Dendritic cell treated with granulocyte-macrophage colony-stimulating factor and Interleukin-4, amounts not matched to agents 40 ng/mL and 50 ng/mL, for 4 days (primary cell): ENCODE measurements around the gene VSTM2L.

ENCODE experiments used
- H3K27ac Mint-ChIP-seq: one replicate; pipeline ENCODE4 v1.8.0; 2022; ENCODE audit warnings: mild to moderate bottlenecking, mixed read lengths
- H3K27me3 Mint-ChIP-seq: one replicate; pipeline ENCODE4 v1.8.0; 2022; ENCODE audit warnings: mild to moderate bottlenecking, mixed read lengths
- H3K36me3 Mint-ChIP-seq: one replicate; pipeline ENCODE4 v1.8.0; 2022; ENCODE audit warnings: low read depth, mixed read lengths
- H3K4me1 Mint-ChIP-seq: one replicate; pipeline ENCODE4 v1.8.0; 2022; ENCODE audit warnings: low read depth, mixed read lengths
- H3K4me3 Mint-ChIP-seq: one replicate; pipeline ENCODE4 v1.8.0; 2022; ENCODE audit warnings: mild to moderate bottlenecking, moderate library complexity, mixed read lengths
- H3K9me3 Mint-ChIP-seq: one replicate; pipeline ENCODE4 v1.8.0; 2022; ENCODE audit warnings: mixed read lengths
- intact Hi-C: fragments of 100-400 bp; cut with micrococcal nuclease; formaldehyde crosslinking; loops from one replicate; pipeline ENCODE4 v1.15.0; 2022

Gene VSTM2L

DNA sequence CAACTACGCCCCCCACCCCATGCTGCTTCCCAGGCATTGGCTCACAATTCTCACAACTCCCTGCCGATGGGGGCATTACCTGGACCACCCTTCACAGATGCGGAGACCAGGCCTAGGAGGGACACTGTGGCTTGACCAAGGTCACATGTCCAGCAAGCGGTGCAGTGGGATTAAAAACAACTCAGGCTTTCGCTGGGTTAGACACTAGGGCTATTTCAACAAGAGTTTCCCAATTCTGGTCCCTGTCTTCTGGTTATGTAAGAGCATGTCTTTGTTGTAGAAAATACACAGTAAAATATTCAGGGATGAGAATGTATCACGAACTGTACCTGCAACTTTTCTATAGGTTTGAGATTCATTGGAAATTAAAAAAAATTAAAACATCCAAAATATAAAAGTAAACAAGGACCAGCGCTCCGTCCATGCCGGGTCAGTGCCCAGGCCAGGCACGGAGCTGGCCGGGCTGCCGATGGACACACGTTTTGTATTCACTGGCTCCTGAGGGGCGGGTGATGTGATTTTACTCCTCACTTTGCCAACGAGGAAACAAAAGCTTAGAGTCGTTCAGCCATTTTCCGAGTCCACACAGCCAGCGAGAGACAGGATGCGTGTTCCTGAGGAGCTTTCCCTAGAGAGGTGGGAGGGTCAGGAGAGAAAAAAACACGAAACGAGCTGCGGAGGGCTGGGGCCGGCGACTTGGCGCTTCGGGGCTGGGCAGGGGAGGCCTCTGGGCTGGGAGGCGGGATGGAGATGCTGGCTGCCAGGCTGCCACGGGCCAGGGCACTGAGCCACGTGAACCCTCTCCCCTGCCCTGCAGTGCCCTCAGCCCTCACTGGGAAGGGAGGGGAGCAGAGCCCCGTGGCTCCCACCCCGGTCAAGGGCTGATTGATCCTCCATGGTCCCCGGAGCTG is 17.1 kb upstream of the VSTM2L start:
- Mint-ChIP-seq H3K27me3 (peaks cover 2% of the 10 kb centered on the region), H3K9me3 (no peaks in the 10 kb centered on the region), H3K36me3 (no peaks in the 10 kb centered on the region)

DNA sequence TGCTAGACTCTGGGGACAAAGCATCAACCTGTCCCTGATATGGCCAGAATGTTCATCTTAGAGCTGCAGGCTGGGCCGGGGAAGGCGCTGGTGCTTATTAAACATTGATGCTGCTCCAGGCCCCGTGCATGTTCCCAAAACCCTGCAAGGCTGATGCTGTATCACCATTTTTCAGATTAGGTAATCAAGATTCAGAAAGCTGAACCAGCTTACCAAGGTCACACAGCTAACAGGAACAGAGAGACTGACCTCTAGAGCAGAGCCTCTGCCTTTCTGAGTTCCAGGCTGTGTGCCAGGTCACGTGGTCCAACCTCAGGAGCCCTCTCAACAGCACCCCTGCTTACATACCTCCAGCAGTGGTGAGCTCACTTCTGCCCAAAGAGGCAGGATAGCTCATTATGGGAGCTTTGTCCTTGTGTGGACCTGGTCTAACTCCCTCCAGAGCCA is 16.1 kb upstream of the VSTM2L start:
- no peaks in the 10 kb centered on the region for H3K4me1 Mint-ChIP-seq
- no peak overlapping the region for H3K27ac Mint-ChIP-seq
- no peaks in the 10 kb centered on the region for H3K9me3 Mint-ChIP-seq
- no peaks in the 10 kb centered on the region for H3K36me3 Mint-ChIP-seq
- no peak overlapping the region for H3K4me3 Mint-ChIP-seq
- intact Hi-C loops = no loop called here
- H3K27me3 Mint-ChIP-seq = peaks cover 2% of the 10 kb centered on the region

More for the DNA sequence above, 17.1 kb upstream of the VSTM2L start:
- Mint-ChIP-seq H3K4me1 (no peaks in the 10 kb centered on the region), H3K27ac (no peak overlapping the region), H3K4me3 (no peak overlapping the region)
- intact Hi-C loops = no loop called here

DNA sequence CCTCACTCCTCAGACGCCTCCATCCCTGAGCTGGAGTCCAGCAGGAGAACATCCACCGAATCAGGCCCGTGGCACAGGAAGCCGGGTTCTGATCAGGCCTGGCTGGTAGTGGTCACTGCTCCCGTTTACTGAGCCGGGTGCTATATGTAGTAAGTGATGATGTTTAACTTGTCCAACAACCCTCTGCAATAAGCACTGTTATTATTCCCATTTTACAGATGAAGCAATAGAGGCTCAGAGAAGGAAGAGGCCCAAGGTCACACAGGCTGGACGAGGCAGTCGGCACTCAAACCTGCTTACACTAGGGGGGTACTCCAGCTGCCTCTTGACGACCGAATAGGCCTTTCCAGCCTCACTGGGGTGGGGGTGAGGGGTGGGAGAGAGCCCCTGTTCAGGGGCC is 14.3 kb upstream of the VSTM2L start:
- Mint-ChIP-seq H3K27ac (no peak overlapping the region), H3K27me3 (peaks cover 5% of the 10 kb centered on the region), H3K9me3 (no peaks in the 10 kb centered on the region), H3K4me1 (no peaks in the 10 kb centered on the region), H3K36me3 (no peaks in the 10 kb centered on the region), H3K4me3 (no peak overlapping the region)
- intact Hi-C loops = no loop called here

DNA sequence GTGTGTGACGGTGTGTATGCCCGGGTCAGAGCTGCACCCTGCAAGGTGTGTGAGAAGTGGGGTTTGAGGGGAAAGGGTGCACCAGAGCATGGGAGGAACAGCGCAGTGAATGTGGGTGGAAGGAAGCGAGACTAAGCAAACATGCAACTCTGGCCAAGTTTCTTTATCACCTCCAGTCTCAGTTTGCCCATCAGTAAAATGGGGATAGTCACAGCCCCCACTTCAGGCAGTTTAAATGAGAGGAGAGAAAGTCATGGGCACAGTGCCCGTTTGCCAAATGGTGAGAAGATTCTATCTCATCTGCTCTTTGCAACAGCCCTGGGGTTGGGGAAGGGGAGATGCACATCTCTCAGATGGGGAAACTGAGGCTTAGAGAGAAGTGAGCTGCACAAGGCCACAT is 12.8 kb upstream of the VSTM2L start:
- no peak overlapping the region for H3K27ac Mint-ChIP-seq
- H3K27me3 Mint-ChIP-seq = peaks cover 7% of the 10 kb centered on the region
- no peaks in the 10 kb centered on the region for H3K9me3 Mint-ChIP-seq
- no peak overlapping the region for H3K4me3 Mint-ChIP-seq
- intact Hi-C loops = no loop called here
- no peaks in the 10 kb centered on the region for H3K4me1 Mint-ChIP-seq
- H3K36me3 Mint-ChIP-seq = no peaks in the 10 kb centered on the region

DNA sequence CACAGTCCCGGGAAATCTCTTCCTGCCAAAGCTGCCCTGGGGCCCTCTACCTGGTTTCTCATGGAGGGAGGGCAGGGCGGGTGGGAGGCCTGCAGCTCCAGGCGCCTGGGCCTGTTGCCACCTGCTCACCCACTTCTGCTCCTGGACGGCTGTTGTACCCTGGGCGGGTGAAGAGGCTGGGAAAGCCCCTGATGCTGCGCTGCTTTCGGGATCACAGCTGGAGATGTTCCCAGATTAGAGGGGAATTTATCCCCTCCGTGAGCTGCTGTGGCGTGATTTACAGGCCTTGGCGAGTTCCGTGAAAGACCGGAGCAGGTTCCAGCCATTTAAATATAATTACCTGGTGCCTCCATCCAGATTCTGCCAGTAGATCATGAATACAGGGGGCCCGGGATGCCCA is 12.3 kb upstream of the VSTM2L start:
- Mint-ChIP-seq H3K36me3 (no peaks in the 10 kb centered on the region), H3K27me3 (peaks cover 7% of the 10 kb centered on the region), H3K27ac (no peak overlapping the region), H3K4me3 (no peak overlapping the region), H3K9me3 (no peaks in the 10 kb centered on the region), H3K4me1 (no peaks in the 10 kb centered on the region)
- intact Hi-C loops = no loop called here

DNA sequence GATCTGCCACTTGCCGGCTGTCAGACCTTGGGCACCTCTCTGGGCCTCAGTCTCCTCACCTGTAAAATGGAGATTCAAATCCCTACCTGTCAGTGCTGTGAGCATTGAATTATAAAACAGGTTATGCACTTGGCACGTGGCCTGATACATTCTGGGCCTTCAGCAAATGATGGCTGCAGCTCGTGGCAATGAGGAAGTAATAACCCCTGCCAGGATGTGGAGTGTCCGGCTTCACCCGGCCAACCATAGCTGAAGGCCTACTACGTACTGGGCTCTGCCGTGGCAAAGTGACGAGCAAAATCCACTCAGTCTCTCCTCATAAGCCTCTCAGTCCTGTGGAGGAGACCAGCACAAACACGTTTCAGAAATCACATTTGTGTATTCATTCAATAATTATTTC is 10.9 kb upstream of the VSTM2L start:
- no peak overlapping the region for H3K4me3 Mint-ChIP-seq
- H3K9me3 Mint-ChIP-seq = no peaks in the 10 kb centered on the region
- peaks cover 8% of the 10 kb centered on the region for H3K27me3 Mint-ChIP-seq
- H3K36me3 Mint-ChIP-seq = no peaks in the 10 kb centered on the region
- intact Hi-C loops = no loop called here
- H3K4me1 Mint-ChIP-seq = no peaks in the 10 kb centered on the region
- no peak overlapping the region for H3K27ac Mint-ChIP-seq

DNA sequence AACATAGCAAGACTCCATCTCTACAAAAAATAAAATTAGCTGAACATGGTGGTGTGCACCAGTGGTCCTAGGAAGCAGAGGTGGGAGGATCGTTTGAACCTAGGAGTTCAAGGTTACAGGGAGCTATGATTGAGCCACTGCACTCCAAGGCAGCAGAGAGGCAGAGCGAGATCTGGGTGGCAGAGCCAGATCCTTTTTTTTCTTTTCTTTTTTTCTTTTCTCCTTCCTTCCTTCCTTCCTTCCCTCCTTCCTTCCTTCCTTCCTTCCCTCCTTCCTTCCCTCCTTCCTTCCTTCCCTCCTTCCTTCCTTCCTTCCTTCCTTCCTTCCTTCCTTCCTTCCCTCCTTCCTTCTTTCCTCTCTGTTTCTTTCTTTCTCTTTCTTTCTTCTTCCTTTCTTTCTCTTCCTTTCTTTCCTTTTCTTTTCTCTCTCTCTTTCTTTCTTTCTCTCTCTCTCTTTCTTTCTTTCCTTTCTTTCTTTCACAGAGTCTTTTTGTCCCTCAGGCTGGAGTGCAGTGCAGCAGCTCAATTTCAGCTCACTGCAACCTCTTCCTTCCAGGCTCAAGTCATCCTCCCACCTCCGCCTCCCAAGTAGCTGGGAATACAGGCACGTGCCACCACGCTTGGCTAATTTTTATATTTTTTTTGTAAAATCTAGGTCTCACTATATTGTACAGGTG is 9.2 kb upstream of the VSTM2L start:
- intact Hi-C loops = no loop called here
- Mint-ChIP-seq H3K4me3 (no peak overlapping the region), H3K9me3 (no peaks in the 10 kb centered on the region), H3K36me3 (no peaks in the 10 kb centered on the region), H3K27ac (no peak overlapping the region), H3K27me3 (peaks cover 12% of the 10 kb centered on the region), H3K4me1 (no peaks in the 10 kb centered on the region)

DNA sequence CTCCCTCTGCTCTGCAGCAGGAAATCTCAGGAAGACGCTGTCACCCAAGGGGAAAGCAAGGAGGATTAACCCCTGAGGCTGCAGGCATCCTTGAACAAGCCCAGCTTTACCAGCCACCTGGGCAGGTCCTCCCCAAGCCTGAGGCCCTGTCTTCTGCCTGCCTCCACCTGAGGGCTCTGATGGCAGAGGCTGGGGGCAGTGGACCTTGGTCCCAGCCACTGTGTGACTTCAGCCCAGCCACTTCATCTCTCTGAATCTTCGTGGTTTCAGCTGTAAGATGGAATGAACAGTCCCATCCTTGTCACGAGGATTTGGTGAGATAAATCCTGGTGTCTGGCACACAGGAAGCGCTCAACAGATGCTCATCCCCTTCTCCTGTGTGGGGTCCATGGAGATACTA is 8.5 kb upstream of the VSTM2L start:
- Mint-ChIP-seq H3K4me3 (no peak overlapping the region), H3K4me1 (no peaks in the 10 kb centered on the region), H3K36me3 (no peaks in the 10 kb centered on the region), H3K27ac (no peak overlapping the region), H3K27me3 (peaks cover 17% of the 10 kb centered on the region), H3K9me3 (no peaks in the 10 kb centered on the region)
- intact Hi-C loops = no loop called here

DNA sequence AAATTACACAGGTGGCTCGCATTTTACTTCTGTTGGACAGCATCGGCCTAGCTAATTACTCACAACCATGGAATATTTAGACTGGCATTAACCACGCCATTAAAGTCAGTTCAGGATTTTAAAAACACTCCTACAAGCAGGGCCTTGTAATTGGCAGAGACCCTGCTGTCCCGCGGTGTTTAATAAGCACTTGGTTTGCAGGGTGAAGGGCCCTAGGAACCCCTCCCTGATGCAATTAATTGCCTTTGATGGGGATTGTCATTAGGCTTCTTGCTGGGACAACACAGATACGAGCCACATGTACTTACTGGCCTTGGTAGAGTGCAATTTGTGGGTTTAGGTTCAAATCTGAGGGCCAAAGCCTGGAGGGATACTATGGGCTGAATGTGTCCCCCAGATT is 7.8 kb upstream of the VSTM2L start:
- H3K27ac Mint-ChIP-seq = no peak overlapping the region
- intact Hi-C loops = no loop called here
- no peaks in the 10 kb centered on the region for H3K9me3 Mint-ChIP-seq
- H3K4me3 Mint-ChIP-seq = no peak overlapping the region
- H3K27me3 Mint-ChIP-seq = peaks cover 22% of the 10 kb centered on the region
- no peaks in the 10 kb centered on the region for H3K36me3 Mint-ChIP-seq
- H3K4me1 Mint-ChIP-seq = no peaks in the 10 kb centered on the region

DNA sequence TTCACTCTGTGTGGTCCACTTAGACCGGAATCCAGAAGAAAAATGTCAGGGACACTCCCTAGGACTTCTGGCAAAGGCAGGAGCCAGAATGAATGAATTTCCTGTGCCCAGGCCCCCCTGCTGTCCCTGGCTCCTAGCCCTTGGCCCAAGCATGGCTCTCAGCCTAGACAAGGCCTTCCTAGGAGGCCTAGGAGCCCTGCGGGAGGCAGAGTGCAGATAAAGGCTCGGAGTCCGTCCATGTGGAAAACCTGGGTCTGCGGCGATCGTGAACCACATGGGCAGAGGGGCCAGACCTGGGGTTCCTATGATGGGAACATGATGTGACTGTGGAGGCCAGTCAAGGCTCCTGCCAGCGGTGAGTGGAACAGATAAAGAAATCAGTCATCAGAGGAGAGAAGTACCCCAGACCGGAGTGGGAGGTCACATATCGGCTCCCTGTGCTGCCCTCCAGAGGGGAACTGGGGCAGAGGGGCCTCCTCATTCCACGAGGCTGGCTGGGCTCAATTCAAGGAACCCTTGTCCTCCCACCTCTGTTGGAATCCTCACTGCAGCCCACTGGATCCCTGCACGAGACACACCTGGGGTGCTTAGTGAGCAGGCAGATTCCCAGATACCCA is 5.9 kb upstream of the VSTM2L start:
- H3K4me3 Mint-ChIP-seq = no peak overlapping the region
- H3K4me1 Mint-ChIP-seq = no peaks in the 10 kb centered on the region
- intact Hi-C loops = no loop called here
- H3K36me3 Mint-ChIP-seq = no peaks in the 10 kb centered on the region
- H3K27me3 Mint-ChIP-seq = peaks cover 40% of the 10 kb centered on the region
- H3K27ac Mint-ChIP-seq = no peak overlapping the region
- H3K9me3 Mint-ChIP-seq = no peaks in the 10 kb centered on the region

DNA sequence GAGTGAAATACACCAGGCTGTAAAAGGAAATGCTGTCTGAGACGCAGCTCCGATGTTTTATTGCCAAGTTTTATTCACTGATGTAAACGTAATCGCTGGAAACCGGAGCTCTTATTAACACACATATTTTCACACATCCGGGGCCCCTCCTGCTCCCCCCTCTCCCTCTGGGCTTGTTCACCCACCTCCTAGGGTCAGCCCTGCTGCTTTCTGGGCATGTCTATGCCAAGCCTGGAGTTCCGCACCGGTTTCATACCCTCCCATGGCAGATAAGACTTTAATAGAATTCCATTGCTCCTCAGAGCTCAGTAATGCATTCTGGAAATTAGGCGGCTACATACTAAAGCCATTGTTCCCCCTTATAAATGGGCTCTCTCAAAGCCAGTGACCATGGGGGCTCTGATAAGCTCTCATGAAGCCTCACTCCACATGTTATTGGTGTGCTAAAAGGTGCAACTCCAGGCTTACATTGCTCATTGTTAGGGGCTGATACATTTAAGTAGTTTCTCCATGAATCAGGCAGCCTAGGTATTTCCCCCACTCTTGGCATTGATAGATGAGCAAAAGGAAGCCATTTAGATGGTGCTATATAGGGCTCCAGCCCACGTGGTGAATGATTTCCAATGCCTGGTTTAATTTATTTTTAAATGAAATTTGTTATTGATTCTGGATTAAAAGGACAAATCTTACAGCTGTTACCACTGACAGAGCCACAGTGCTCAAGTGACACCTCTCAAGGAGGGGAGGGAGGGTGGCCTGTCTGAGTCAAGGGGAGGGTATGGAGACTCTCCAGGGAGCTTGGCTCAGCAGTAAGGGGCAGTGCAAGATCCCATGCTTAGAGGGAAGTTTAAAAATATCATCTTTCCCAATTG is 4.5 kb upstream of the VSTM2L start:
- Mint-ChIP-seq H3K4me1 (peaks cover under 1% of the 10 kb centered on the region), H3K4me3 (no peak overlapping the region), H3K27me3 (peaks cover 42% of the 10 kb centered on the region), H3K27ac (no peak overlapping the region), H3K36me3 (no peaks in the 10 kb centered on the region), H3K9me3 (no peaks in the 10 kb centered on the region)
- intact Hi-C loops = no loop called here

DNA sequence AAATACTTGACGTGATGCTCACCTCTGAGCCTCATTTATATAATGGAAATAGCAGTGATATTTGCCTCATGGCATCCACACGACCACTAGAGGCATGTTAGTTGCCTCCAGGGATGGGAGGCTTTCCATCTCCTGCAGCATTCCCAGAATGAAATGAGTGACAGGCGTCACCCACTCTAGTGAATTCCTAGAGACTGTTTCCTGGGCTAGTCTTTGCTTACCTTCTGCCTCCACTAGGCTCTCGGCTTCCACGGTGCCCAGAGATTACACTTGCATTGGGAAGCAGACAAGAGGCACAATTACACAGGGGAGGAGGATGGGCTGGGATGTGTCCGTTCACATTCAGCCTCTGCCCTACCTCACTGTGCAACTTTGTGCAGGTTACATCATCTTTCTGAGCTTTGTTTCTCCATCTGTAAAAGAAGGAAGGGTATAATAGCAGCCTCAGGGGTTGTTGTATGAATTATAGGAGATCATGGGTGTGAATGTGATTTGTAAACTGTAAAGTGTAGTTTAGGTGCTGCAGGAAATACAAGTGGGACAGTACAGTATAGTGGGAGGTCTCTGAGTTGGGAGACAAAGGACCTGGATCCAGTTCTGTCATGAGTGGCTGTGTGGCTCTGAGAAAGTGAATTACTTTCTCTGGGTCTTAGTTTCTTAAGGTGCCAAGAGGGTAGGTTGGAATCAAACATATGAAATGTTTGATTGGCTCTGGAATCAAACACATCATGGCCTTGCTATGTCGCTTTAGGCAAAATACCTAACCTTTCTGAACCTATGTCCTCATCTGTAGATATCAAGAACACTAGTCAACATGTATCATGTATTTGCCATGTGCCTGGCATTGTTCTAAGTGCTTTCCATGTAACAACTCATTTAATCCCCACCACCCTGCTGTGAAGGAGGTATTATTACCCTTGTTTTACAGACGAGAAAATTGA is 3.6 kb upstream of the VSTM2L start:
- no peak overlapping the region for H3K27ac Mint-ChIP-seq
- no peaks in the 10 kb centered on the region for H3K36me3 Mint-ChIP-seq
- H3K4me3 Mint-ChIP-seq = no peak overlapping the region
- no peaks in the 10 kb centered on the region for H3K9me3 Mint-ChIP-seq
- peaks cover 5% of the 10 kb centered on the region for H3K4me1 Mint-ChIP-seq
- H3K27me3 Mint-ChIP-seq = peaks cover 50% of the 10 kb centered on the region
- intact Hi-C loops = no loop called here

DNA sequence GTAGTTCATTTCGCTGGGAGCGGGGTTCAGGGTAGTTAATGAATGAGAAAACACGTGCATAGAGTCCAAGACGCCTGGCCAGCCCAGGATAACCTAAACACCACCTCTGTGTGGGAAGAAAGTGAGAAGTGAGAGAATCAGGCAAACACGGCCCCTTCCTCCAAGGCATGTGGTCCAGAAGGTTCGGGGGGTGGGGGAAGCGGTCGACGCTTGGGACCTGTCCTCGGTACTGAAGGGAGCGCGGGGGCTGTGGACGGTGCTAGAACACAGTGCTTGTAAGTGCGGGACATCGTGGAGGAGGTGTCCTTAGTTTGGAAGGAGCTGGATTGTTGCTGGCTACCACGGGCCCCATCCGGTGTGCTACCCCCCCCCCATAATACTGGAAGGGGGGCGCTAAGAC is 1.7 kb upstream of the VSTM2L start:
- Mint-ChIP-seq H3K4me1 (peaks cover 5% of the 10 kb centered on the region), H3K9me3 (no peaks in the 10 kb centered on the region), H3K27ac (no peak overlapping the region), H3K27me3 (peaks cover 68% of the 10 kb centered on the region), H3K36me3 (no peaks in the 10 kb centered on the region), H3K4me3 (no peak overlapping the region)
- intact Hi-C loops = no loop called here
